HUES64 (cell line): ENCODE results near the gene ZNF606. TPM values are rescaled to one million over a fixed set of nuclear protein-coding genes. Genes with fewer than 3 reads are reported as not detected.
A peak's percentile ranks its signal among the peaks of the same experiment; 100 is the strongest.

ENCODE experiments used
- H3K27ac ChIP-seq: 2 replicates; pipeline ENCODE4 v1.7.0; 2013; ENCODE audit warnings: low read depth, low read length, inconsistent platforms
- H3K27me3 ChIP-seq: 2 replicates; pipeline ENCODE4 v1.6.1; 2013; ENCODE audit warnings: mild to moderate bottlenecking, low read length; ENCODE audit not compliant: insufficient read depth
- H3K36me3 ChIP-seq: 2 replicates; pipeline ENCODE4 v1.6.1; 2013; ENCODE audit warnings: mild to moderate bottlenecking, low read length; ENCODE audit not compliant: insufficient read depth
- H3K4me1 ChIP-seq: 2 replicates; pipeline ENCODE4 v1.6.1; 2013; ENCODE audit warnings: mild to moderate bottlenecking, low read length, moderate library complexity; ENCODE audit not compliant: insufficient read depth
- H3K4me3 ChIP-seq: 2 replicates; pipeline ENCODE4 v1.5.1; 2013; ENCODE audit warnings: mild to moderate bottlenecking, low read length, moderate library complexity
- H3K9ac ChIP-seq: 2 replicates; pipeline ENCODE4 v1.6.1; 2013; ENCODE audit warnings: mild to moderate bottlenecking, low read depth, low read length
- H3K9me3 ChIP-seq: 2 replicates; pipeline ENCODE4 v1.6.1; 2013; ENCODE audit warnings: low read depth, low read length; ENCODE audit not compliant: insufficient read depth
- WGBS: fragments of 150-250, 120-280 bp; methylation state at CpG from one replicate; pipeline ENCODE4 v1.1.7; 2013; ENCODE audit warnings: missing lambda C conversion rate; 5-methylcytosine and 5-hydroxymethylcytosine counted together
- polyA plus RNA-seq, 2 experiments: library from polyadenylated mRNA; stranded (reverse); fragments of 50-300 nt; gene quantifications; one replicate each; pipeline ENCODE4 v1.2.3, GENCODE V29; 2013

The ZNF606 gene
- polyA plus RNA-seq (2013, experiment 1 of 2), result 9.5 TPM
- 11.9 TPM for polyA plus RNA-seq (2013, experiment 2 of 2)

- under 1% methylated on average over 91 of the region's 91 CpGs for WGBS
- Histone ChIP-seq H3K4me3 (peak within 1 kb of the TSS; percentile 100), H3K9me3 (peaks cover 43% of the 10 kb centered on the region; the same call in 1 of the 2 replicates), H3K4me1 (peaks cover 13% of the 10 kb centered on the region; the same call in 1 of the 2 replicates), H3K27me3 (no peaks in the 10 kb centered on the region), H3K27ac (peak within 1 kb of the TSS; percentile 95), H3K36me3 (peaks cover 74% of the 10 kb centered on the region), H3K9ac (peak within 1 kb of the TSS; percentile 99)
Observed at GRCh38 chr19:58002384-58003173, at the start of gene ZNF606. Gene ZNF606 (minus strand): TSS chr19:58002820. CDS start chr19:58001319, 1,501 bp downstream.

GRCh38 chr19:58052256-58052655 is 49.6 kb upstream of the ZNF606 start:
- no peak overlapping the region for H3K9ac ChIP-seq
- WGBS, result 95% methylated on average over 16 of the region's 16 CpGs

DNA sequence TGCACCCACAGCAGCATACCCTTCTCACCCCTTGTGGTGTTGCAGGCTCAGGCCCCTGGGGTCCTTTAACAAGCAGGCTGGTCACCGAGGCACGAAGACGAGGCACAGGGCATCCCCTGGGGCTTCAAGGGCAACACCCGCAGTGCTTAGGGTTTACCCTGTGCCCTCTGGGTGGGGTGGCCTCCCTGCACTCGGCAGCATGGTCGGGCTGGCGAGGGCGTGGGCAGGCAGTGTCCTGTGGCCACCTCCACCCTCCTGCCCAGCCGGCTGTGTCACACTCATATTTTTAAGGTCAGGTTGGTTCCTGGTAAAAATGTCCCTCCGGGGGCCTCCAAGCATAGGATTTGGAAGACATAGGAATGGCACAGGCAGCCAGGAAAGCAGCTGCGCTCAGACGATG is 45.1 kb upstream of the ZNF606 start:
- H3K4me3 ChIP-seq, result no peak overlapping the region
- no peak overlapping the region for H3K9ac ChIP-seq
- H3K4me1 ChIP-seq, result no peaks in the 10 kb centered on the region
- H3K27me3 ChIP-seq, result peaks cover 1% of the 10 kb centered on the region; the same call in 1 of the 2 replicates
- WGBS, result 87% methylated on average over 12 of the region's 12 CpGs
- no peak overlapping the region for H3K27ac ChIP-seq
- H3K36me3 ChIP-seq, result no peaks in the 10 kb centered on the region
- peaks cover 60% of the 10 kb centered on the region for H3K9me3 ChIP-seq

More at GRCh38 chr19:58052256-58052655, 49.6 kb upstream of the ZNF606 start:
- H3K4me1 ChIP-seq, result peaks cover 3% of the 10 kb centered on the region; the same call in 1 of the 2 replicates
- H3K27me3 ChIP-seq, result no peaks in the 10 kb centered on the region
- H3K27ac ChIP-seq, result no peak overlapping the region
- H3K36me3 ChIP-seq, result no peaks in the 10 kb centered on the region
- H3K9me3 ChIP-seq, result peaks cover 32% of the 10 kb centered on the region
- no peak overlapping the region for H3K4me3 ChIP-seq

GRCh38 chr19:58046856-58047255 is 44.2 kb upstream of the ZNF606 start:
- Histone ChIP-seq H3K4me3 (no peak overlapping the region), H3K9me3 (peaks cover 60% of the 10 kb centered on the region), H3K4me1 (no peaks in the 10 kb centered on the region), H3K27me3 (peaks cover 5% of the 10 kb centered on the region; the same call in 1 of the 2 replicates), H3K36me3 (no peaks in the 10 kb centered on the region), H3K9ac (no peak overlapping the region), H3K27ac (no peak overlapping the region)
- WGBS, result 64% methylated on average over 7 of the region's 7 CpGs

- H3K27me3 ChIP-seq, result peaks cover 5% of the 10 kb centered on the region; the same call in 1 of the 2 replicates
- WGBS, result 86% methylated on average over 24 of the region's 24 CpGs
- H3K9me3 ChIP-seq, result peaks cover 47% of the 10 kb centered on the region
- no peak overlapping the region for H3K9ac ChIP-seq
- H3K27ac ChIP-seq, result no peak overlapping the region
- no peaks in the 10 kb centered on the region for H3K4me1 ChIP-seq
- H3K4me3 ChIP-seq, result no peak overlapping the region
- H3K36me3 ChIP-seq, result no peaks in the 10 kb centered on the region
Observed at GRCh38 chr19:58045411-58046050, 42.9 kb upstream of the ZNF606 start.

DNA sequence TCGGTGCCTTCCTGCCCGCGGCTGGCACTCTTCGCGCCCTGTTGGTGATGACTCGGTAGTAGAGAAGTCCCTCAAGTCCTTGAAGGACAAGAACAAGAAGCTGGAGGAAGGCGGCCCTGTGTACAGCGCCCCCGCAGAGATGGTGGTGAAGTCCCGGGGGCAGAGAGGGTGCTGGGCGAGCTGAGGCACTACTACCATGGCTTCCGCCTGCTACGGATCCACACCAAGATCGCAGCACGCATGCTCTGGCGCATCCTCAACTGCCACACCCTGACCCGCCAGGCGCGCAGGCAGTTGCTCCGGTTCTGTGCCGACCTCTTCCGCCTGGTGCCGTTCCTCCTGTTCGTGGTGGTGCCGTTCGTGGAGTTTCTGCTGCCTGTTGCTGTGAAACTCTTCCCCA is 42.3 kb upstream of the ZNF606 start:
- Histone ChIP-seq H3K9ac (no peak overlapping the region), H3K4me1 (no peaks in the 10 kb centered on the region), H3K9me3 (peaks cover 46% of the 10 kb centered on the region), H3K27me3 (peaks cover 5% of the 10 kb centered on the region; the same call in 1 of the 2 replicates), H3K36me3 (no peaks in the 10 kb centered on the region), H3K27ac (no peak overlapping the region), H3K4me3 (no peak overlapping the region)
- WGBS, result 93% methylated on average over 26 of the region's 26 CpGs

DNA sequence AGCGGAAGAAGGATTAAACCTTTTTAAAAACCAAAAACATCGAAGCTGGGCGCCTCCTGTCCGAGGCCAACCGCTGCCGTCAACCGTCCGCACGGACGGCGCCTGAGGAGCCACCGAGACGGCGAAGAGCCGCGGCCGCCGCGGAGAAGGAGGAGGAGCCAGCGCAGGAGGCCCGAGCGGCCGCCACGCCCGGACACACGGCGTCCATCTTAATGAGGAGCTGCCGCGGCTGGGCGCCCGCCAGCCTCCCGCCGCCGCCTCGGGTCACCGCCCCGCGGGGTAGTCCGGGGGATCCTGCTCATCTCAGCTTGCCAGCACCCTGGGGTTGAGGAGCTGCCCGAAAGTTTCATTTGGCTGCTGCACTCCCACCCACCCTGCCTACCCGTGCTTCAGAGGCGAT is 41.8 kb upstream of the ZNF606 start:
- Histone ChIP-seq H3K27ac (no peak overlapping the region), H3K9ac (no peak overlapping the region), H3K36me3 (no peaks in the 10 kb centered on the region), H3K9me3 (peaks cover 41% of the 10 kb centered on the region), H3K4me1 (no peaks in the 10 kb centered on the region), H3K27me3 (peaks cover 5% of the 10 kb centered on the region; the same call in 1 of the 2 replicates), H3K4me3 (no peak overlapping the region)
- WGBS, result 93% methylated on average over 42 of the region's 42 CpGs

DNA sequence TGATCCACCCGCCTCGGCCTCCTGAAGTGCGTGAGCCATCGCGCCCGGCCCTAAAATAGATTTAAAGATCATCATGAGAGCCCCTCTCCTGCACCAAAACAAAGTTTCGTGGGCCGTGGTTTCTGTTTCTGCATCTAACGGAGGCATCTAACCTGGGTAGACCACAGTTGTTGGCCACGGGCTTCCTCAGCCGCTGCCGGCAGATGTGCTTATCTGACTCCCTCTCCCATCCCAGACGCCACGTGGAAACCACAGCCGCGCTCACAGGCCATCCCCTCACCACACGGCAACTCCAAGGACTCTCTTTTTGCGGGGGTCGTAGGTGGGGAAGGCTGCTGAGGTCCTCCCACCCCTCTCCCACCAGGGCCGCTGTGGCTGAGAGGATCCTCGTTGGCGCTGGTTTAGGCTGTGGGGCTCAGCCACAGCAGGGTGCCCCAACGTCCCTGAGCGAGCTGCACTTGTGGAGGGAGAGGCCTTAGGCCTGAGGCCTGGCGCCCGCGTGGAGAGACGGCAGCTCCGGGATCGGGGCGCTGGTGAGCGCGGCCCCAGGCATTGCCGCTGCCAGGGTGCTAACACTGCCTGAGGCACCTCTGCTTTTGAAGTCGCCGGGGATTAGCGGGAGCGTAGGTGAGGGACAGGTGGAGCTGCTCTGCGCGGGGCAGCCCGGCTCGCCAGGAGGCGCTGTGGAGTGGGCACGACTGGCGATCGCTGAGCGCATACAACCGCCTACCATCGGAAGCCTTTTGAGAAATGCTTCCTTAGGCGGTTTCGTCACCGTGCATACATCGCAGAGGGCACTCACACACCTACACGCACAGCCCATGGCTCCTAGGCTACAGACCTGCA is 40.1 kb upstream of the ZNF606 start:
- Histone ChIP-seq H3K4me1 (peaks cover 6% of the 10 kb centered on the region), H3K9ac (no peak overlapping the region), H3K4me3 (peak overlapping the region; percentile 31; the same call in 1 of the 2 replicates), H3K9me3 (peaks cover 37% of the 10 kb centered on the region), H3K27ac (no peak overlapping the region), H3K36me3 (no peaks in the 10 kb centered on the region), H3K27me3 (peaks cover 5% of the 10 kb centered on the region; the same call in 1 of the 2 replicates)
- 90% methylated on average over 53 of the region's 54 CpGs for WGBS

GRCh38 chr19:58040751-58041525 is 38.3 kb upstream of the ZNF606 start:
- Histone ChIP-seq H3K27ac (no peak overlapping the region), H3K27me3 (peaks cover 5% of the 10 kb centered on the region; the same call in 1 of the 2 replicates), H3K4me3 (no peak overlapping the region), H3K4me1 (peaks cover 6% of the 10 kb centered on the region), H3K9ac (no peak overlapping the region), H3K36me3 (no peaks in the 10 kb centered on the region), H3K9me3 (peaks cover 21% of the 10 kb centered on the region; the same call in 1 of the 2 replicates)
- WGBS, result 88% methylated on average over 21 of the region's 21 CpGs

GRCh38 chr19:58038688-58039204 is 36.1 kb upstream of the ZNF606 start:
- Histone ChIP-seq H3K27me3 (peaks cover 5% of the 10 kb centered on the region; the same call in 1 of the 2 replicates), H3K27ac (no peak overlapping the region), H3K36me3 (no peaks in the 10 kb centered on the region), H3K4me1 (peaks cover 6% of the 10 kb centered on the region), H3K4me3 (peak overlapping the region; percentile 25; the same call in 1 of the 2 replicates), H3K9me3 (peaks cover 11% of the 10 kb centered on the region; the same call in 1 of the 2 replicates), H3K9ac (no peak overlapping the region)
- 68% methylated on average over 8 of the region's 8 CpGs for WGBS
